ENCODE measurements around the gene STK11IP. TPM values are rescaled to one million over a fixed set of nuclear protein-coding genes. Genes with fewer than 3 reads are reported as not detected.

Gene STK11IP
- total RNA-seq, 2 donors from 2014 or later, result 27.3 to 31.1 TPM

DNA sequence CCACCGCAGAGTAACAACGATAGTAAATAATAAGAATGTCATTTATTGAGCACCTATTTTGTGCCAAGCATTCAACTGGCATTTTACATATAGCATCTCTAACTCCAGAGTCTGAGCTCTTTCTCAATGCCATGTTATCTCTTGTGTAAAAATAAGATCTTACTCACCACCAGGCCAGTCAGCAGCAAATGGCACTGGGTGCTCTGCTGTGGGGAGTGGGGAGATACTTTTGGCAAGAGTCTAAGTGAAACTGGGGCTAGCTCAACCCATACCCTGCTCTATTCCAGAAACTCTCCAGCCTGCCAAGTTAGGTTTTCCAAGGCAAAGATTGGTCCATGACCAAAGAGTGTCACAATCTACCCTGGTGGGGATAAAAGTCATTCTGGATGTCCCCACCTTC, 24.8 kb downstream of the STK11IP start:
- H3K36me3 ChIP-seq (ENCODE audit: control insufficient read depth, insufficient read depth, low read length), result no peaks in the 10 kb centered on the region
- peaks cover 9% of the 10 kb centered on the region for H3K27me3 ChIP-seq (ENCODE audit: control insufficient read depth, insufficient read depth, low read length, poor library complexity, severe bottlenecking)
- no peaks in the 10 kb centered on the region for H3K4me1 Mint-ChIP-seq
- TF ChIP-seq, protein P1, sequence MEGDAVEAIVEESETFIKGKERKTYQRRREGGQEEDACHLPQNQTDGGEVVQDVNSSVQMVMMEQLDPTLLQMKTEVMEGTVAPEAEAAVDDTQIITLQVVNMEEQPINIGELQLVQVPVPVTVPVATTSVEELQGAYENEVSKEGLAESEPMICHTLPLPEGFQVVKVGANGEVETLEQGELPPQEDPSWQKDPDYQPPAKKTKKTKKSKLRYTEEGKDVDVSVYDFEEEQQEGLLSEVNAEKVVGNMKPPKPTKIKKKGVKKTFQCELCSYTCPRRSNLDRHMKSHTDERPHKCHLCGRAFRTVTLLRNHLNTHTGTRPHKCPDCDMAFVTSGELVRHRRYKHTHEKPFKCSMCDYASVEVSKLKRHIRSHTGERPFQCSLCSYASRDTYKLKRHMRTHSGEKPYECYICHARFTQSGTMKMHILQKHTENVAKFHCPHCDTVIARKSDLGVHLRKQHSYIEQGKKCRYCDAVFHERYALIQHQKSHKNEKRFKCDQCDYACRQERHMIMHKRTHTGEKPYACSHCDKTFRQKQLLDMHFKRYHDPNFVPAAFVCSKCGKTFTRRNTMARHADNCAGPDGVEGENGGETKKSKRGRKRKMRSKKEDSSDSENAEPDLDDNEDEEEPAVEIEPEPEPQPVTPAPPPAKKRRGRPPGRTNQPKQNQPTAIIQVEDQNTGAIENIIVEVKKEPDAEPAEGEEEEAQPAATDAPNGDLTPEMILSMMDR (conservative IDR thresholded peaks at IDR 0.05), result no peak
- H3K9me3 ChIP-seq (ENCODE audit: control insufficient read depth, low read length), result no peaks in the 10 kb centered on the region
- no peak overlapping the region for H3K27ac ChIP-seq (ENCODE audit: low read depth, low read length)
- H3K9ac ChIP-seq (ENCODE audit: extremely low read depth, low read length, poor library complexity, severe bottlenecking), result no peak overlapping the region
- DNase-seq, result no peak
- H3K27ac Mint-ChIP-seq, result no peak overlapping the region
- H3K4me3 ChIP-seq (ENCODE audit: low read length), result no peak overlapping the region
- no peak overlapping the region for H3K4me3 Mint-ChIP-seq
- H3K36me3 Mint-ChIP-seq (ENCODE audit: low read depth), result no peaks in the 10 kb centered on the region
- H3K4me1 ChIP-seq (ENCODE audit: control insufficient read depth, insufficient read depth, low read length), result no peaks in the 10 kb centered on the region
- peaks cover 18% of the 10 kb centered on the region for H3K27me3 Mint-ChIP-seq (ENCODE audit: insufficient read depth)
- no peaks in the 10 kb centered on the region for H3K9me3 Mint-ChIP-seq
- WGBS, 2 experiments (ENCODE audit: insufficient coverage in 1 of 2, insufficient read length in 1 of 2), result 97 to 100% methylated on average over 2 of the region's 2 CpGs

DNA sequence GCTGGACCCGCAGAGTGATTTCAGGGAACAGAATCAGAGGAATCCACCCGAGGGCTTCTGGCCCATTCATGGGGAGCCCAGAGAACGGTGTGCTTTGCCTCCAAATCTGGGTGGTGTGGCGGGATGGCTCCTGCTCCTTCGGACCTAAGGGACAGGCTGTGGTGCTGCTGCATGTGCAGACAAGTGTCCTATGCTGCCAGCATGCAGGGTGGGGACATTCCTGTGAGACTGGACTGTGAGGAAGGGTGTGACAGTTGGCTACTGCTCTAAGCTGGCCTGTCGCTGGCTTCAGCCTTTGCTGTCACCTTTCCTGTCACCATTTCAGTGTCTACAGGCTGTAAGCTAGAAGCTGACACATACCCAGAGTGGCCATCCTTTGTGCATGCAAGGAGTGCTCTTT, 26.9 kb downstream of the STK11IP start:
- Histone ChIP-seq H3K27me3 (ENCODE audit: control insufficient read depth, insufficient read depth, low read length, poor library complexity, severe bottlenecking) (peaks cover 9% of the 10 kb centered on the region), H3K36me3 (ENCODE audit: control insufficient read depth, insufficient read depth, low read length) (no peaks in the 10 kb centered on the region), H3K27ac (ENCODE audit: low read depth, low read length) (no peak overlapping the region), H3K4me3 (ENCODE audit: low read length) (no peak overlapping the region), H3K9me3 (ENCODE audit: control insufficient read depth, low read length) (no peaks in the 10 kb centered on the region), H3K9ac (ENCODE audit: extremely low read depth, low read length, poor library complexity, severe bottlenecking) (no peak overlapping the region), H3K4me1 (ENCODE audit: control insufficient read depth, insufficient read depth, low read length) (no peaks in the 10 kb centered on the region)
- no peak overlapping the region for H3K4me3 Mint-ChIP-seq
- TF ChIP-seq, protein P1 (conservative IDR thresholded peaks at IDR 0.05), result no peak
- H3K27me3 Mint-ChIP-seq (ENCODE audit: insufficient read depth), result peaks cover 18% of the 10 kb centered on the region
- H3K9me3 Mint-ChIP-seq, result no peaks in the 10 kb centered on the region
- 94 to 96% methylated on average over 4 to 6 of the region's 6 CpGs for WGBS, 2 experiments (ENCODE audit: insufficient coverage in 1 of 2, insufficient read length in 1 of 2)
- H3K27ac Mint-ChIP-seq, result no peak overlapping the region
- no peaks in the 10 kb centered on the region for H3K36me3 Mint-ChIP-seq (ENCODE audit: low read depth)
- no peak for DNase-seq
- no peaks in the 10 kb centered on the region for H3K4me1 Mint-ChIP-seq

DNA sequence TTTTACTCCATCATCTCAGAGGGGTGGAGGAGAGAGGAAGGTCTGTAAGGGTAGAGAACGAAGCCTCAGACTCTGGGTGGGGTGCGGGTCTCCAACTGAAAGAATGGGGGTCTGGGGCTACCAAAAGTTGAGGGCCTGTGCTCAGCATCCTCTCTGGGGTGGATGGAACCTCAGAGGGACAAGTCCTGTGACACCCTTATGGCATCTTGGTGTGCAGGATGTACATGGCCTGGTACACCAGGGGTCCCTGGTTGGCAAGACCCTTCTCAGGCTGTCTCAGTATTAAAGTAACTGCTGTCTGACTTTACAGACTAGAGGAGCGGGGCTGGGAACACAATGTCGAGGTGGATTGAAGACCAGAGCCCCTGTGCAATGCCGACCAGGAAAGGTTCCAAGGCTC, 27.5 kb downstream of the STK11IP start:
- H3K36me3 ChIP-seq (ENCODE audit: control insufficient read depth, insufficient read depth, low read length), result no peaks in the 10 kb centered on the region
- DNase-seq, result no peak
- H3K4me3 ChIP-seq (ENCODE audit: low read length), result no peak overlapping the region
- peaks cover 9% of the 10 kb centered on the region for H3K27me3 ChIP-seq (ENCODE audit: control insufficient read depth, insufficient read depth, low read length, poor library complexity, severe bottlenecking)
- no peaks in the 10 kb centered on the region for H3K4me1 ChIP-seq (ENCODE audit: control insufficient read depth, insufficient read depth, low read length)
- H3K4me3 Mint-ChIP-seq, result no peak overlapping the region
- no peak overlapping the region for H3K27ac ChIP-seq (ENCODE audit: low read depth, low read length)
- no peaks in the 10 kb centered on the region for H3K9me3 Mint-ChIP-seq
- TF ChIP-seq, protein P1 (conservative IDR thresholded peaks at IDR 0.05), result no peak
- no peaks in the 10 kb centered on the region for H3K4me1 Mint-ChIP-seq
- H3K27me3 Mint-ChIP-seq (ENCODE audit: insufficient read depth), result peaks cover 18% of the 10 kb centered on the region
- H3K9me3 ChIP-seq (ENCODE audit: control insufficient read depth, low read length), result no peaks in the 10 kb centered on the region
- H3K27ac Mint-ChIP-seq, result no peak overlapping the region
- no peaks in the 10 kb centered on the region for H3K36me3 Mint-ChIP-seq (ENCODE audit: low read depth)
- WGBS, 2 experiments (ENCODE audit: insufficient coverage in 1 of 2, insufficient read length in 1 of 2), result 82 to 93% methylated on average over 3 to 5 of the region's 5 CpGs
- H3K9ac ChIP-seq (ENCODE audit: extremely low read depth, low read length, poor library complexity, severe bottlenecking), result no peak overlapping the region
